Measurements from ENCODE around the gene CD53. TPM values are rescaled to one million over a fixed set of nuclear protein-coding genes. Genes with fewer than 3 reads are reported as not detected.
A peak's percentile ranks its signal among the peaks of the same experiment; 100 is the strongest.

CD53 gene
- total RNA-seq, 1 donor from 2014 or later: not detected

DNA sequence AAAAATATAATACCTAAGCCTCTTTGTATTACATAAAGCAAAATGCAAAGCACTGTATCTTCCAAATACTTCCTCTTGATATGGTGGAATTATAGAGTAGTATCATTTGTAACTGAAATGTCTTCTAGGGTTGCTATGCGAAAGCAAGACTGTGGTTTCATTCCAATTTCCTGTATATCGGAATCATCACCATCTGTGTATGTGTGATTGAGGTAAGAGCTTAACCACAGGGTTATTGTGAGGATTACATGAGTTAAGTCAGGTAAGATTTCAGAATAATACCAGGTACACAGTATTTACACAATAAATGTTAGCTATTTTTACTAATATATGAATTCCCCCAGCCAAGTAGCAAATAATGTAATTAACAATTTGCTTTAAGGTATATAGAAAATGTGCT is 24.7 kb downstream of the CD53 start:
- peaks cover 12% of the 10 kb centered on the region for H3K27me3 Mint-ChIP-seq (ENCODE audit: low read depth)
- no peak overlapping the region for H3K4me3 Mint-ChIP-seq
- no peaks in the 10 kb centered on the region for H3K9me3 Mint-ChIP-seq
- TF ChIP-seq, protein P1, sequence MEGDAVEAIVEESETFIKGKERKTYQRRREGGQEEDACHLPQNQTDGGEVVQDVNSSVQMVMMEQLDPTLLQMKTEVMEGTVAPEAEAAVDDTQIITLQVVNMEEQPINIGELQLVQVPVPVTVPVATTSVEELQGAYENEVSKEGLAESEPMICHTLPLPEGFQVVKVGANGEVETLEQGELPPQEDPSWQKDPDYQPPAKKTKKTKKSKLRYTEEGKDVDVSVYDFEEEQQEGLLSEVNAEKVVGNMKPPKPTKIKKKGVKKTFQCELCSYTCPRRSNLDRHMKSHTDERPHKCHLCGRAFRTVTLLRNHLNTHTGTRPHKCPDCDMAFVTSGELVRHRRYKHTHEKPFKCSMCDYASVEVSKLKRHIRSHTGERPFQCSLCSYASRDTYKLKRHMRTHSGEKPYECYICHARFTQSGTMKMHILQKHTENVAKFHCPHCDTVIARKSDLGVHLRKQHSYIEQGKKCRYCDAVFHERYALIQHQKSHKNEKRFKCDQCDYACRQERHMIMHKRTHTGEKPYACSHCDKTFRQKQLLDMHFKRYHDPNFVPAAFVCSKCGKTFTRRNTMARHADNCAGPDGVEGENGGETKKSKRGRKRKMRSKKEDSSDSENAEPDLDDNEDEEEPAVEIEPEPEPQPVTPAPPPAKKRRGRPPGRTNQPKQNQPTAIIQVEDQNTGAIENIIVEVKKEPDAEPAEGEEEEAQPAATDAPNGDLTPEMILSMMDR (conservative IDR thresholded peaks at IDR 0.05): no peak
- DNase-seq (ENCODE audit: low read depth, low spot score): no peak
- no peak overlapping the region for H3K27ac Mint-ChIP-seq (ENCODE audit: unreplicated experiment)
- H3K36me3 Mint-ChIP-seq (ENCODE audit: low read depth): no peaks in the 10 kb centered on the region
- H3K4me1 Mint-ChIP-seq: no peaks in the 10 kb centered on the region

DNA sequence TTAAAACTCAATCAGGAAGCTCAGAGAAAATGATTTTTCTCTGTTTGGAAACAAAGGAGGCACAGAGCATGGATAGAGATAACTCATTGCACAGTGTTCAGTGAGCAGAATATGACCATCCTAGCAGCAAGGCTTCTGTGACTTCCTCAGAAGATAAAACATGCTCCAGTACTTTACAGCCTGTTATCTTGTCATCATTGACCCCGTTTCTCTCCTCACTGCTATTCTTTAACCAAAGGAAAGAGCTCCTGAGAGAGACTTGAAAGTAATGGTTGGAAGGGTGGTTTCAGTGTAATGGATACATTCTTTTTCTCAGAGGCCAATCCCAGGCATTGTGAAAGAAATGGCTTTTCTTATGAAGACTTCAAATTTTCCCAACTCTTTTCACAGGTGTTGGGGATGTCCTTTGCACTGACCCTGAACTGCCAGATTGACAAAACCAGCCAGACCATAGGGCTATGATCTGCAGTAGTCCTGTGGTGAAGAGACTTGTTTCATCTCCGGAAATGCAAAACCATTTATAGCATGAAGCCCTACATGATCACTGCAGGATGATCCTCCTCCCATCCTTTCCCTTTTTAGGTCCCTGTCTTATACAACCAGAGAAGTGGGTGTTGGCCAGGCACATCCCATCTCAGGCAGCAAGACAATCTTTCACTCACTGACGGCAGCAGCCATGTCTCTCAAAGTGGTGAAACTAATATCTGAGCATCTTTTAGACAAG is 25.9 kb downstream of the CD53 start:
- DNase-seq (ENCODE audit: low read depth, low spot score): no peak
- no peaks in the 10 kb centered on the region for H3K9me3 Mint-ChIP-seq
- no peaks in the 10 kb centered on the region for H3K4me1 Mint-ChIP-seq
- no peak overlapping the region for H3K4me3 Mint-ChIP-seq
- H3K27ac Mint-ChIP-seq (ENCODE audit: unreplicated experiment): peak overlapping the region; percentile 53
- no peaks in the 10 kb centered on the region for H3K36me3 Mint-ChIP-seq (ENCODE audit: low read depth)
- peaks cover 10% of the 10 kb centered on the region for H3K27me3 Mint-ChIP-seq (ENCODE audit: low read depth)
- TF ChIP-seq, protein P1 (conservative IDR thresholded peaks at IDR 0.05): no peak

DNA sequence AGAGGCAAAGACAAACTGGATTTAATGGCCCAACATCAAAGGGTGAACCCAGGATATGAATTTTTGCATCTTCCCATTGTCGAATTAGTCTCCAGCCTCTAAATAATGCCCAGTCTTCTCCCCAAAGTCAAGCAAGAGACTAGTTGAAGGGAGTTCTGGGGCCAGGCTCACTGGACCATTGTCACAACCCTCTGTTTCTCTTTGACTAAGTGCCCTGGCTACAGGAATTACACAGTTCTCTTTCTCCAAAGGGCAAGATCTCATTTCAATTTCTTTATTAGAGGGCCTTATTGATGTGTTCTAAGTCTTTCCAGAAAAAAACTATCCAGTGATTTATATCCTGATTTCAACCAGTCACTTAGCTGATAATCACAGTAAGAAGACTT is 26.5 kb downstream of the CD53 start:
- TF ChIP-seq, protein P1 (conservative IDR thresholded peaks at IDR 0.05): no peak

DNA sequence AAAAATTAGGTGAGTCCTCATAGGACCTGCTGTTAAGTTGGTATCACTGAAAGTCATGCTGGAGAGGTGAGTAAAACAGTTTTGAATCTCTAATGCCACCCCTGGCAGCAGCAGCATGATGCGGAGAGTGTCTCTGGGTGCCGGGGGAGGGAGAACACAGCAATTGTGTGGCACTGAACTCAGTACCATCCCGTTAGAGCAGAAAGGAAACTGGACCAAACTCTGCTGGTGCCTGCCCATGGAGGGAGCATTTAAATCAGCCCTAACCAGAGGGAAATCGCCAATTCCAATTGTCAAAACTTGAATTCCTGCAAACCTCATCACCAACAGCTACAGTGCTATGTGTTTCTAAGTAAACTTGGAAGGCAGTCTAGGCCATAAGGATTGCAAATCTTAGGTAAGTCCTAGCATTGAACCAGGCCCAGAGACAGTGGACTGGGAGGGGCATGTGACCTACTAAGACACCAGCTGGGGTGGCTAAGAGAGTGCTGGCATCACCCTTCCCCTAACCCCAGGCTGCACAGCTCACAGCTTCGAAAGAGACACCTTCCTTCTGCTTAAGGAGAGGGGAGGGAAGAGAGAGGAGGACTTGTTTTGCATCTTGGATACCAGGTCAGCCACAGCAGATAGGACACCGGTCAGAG is 30.0 kb downstream of the CD53 start:
- H3K4me3 Mint-ChIP-seq: no peak overlapping the region
- TF ChIP-seq, protein P1 (conservative IDR thresholded peaks at IDR 0.05): no peak
- DNase-seq (ENCODE audit: low read depth, low spot score): no peak
- H3K9me3 Mint-ChIP-seq: no peaks in the 10 kb centered on the region
- no peak overlapping the region for H3K27ac Mint-ChIP-seq (ENCODE audit: unreplicated experiment)
- H3K4me1 Mint-ChIP-seq: no peaks in the 10 kb centered on the region
- peaks cover 3% of the 10 kb centered on the region for H3K27me3 Mint-ChIP-seq (ENCODE audit: low read depth)
- H3K36me3 Mint-ChIP-seq (ENCODE audit: low read depth): no peaks in the 10 kb centered on the region

More for the DNA sequence above, 26.5 kb downstream of the CD53 start:
- Mint-ChIP-seq H3K4me3 (no peak overlapping the region), H3K27me3 (ENCODE audit: low read depth) (peaks cover 7% of the 10 kb centered on the region), H3K27ac (ENCODE audit: unreplicated experiment) (no peak overlapping the region), H3K9me3 (no peaks in the 10 kb centered on the region), H3K4me1 (no peaks in the 10 kb centered on the region), H3K36me3 (ENCODE audit: low read depth) (no peaks in the 10 kb centered on the region)
- DNase-seq (ENCODE audit: low read depth, low spot score): no peak

DNA sequence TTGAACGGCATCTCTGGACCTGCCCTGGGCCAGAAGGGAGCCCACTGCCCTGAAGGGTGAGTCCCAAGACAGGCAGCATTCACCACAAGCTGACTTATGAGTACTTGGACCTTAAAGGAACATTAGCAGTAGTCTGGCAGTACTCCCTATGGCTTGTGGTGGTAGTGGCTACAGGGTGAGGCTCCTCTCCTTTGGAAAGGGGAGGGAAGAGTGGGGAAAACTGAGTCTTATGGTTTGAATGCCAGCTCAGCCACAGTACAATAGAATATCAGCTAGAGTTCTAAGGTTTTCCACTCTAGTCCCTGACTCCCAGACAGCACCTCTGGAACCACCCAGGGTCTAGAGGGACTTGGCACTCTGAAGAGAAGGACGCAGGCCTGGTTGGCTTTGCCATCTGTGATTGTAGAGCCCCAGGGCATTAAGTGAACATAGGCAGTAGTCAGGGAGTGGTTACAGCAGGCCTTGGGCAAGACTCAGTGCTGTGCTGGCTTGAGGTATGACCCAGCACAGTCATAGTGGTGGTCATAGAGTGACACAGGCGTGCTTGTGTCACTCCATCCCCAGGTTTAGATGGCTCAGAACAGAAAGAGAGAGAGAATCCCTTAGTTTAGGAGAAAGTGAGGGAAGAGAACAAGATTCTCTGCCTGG is 31.0 kb downstream of the CD53 start:
- DNase-seq (ENCODE audit: low read depth, low spot score): no peak
- Mint-ChIP-seq H3K4me1 (no peaks in the 10 kb centered on the region), H3K27me3 (ENCODE audit: low read depth) (peaks cover 7% of the 10 kb centered on the region), H3K36me3 (ENCODE audit: low read depth) (no peaks in the 10 kb centered on the region), H3K27ac (ENCODE audit: unreplicated experiment) (no peak overlapping the region), H3K9me3 (peaks cover under 1% of the 10 kb centered on the region), H3K4me3 (no peak overlapping the region)
- TF ChIP-seq, protein P1 (conservative IDR thresholded peaks at IDR 0.05): no peak

Data from neural crest cell (in vitro differentiated cells).